Calu3 (cell line): Measurements from ENCODE around the gene E2F1. TPM values are rescaled to one million over a fixed set of nuclear protein-coding genes. Genes with fewer than 3 reads are reported as not detected.

Experiments
- BruUV-seq: library from RNA; stranded (reverse); fragments of 400-500 nt; replicated peaks from 2 replicates; lab custom pipeline; 2021; lab: Mats Ljungman, UMichigan
- CTCF ChIA-PET: fragments of 300-600 bp; sonication (Branson Sonifier 250); formaldehyde crosslinking; loops from one replicate; lab custom pipeline; 2022; ENCODE audit warnings: antibody characterized with exemption; lab: Charles Lee
- DNase-seq: peaks from one replicate; pipeline ENCODE4 v3.0.0; 2022
- H3K27ac Mint-ChIP-seq: one replicate; pipeline ENCODE4 v1.8.0; 2022; ENCODE audit warnings: mixed read lengths; ENCODE audit not compliant: unreplicated experiment
- H3K27me3 Mint-ChIP-seq: one replicate; pipeline ENCODE4 v1.8.0; 2022; ENCODE audit warnings: mixed read lengths; ENCODE audit not compliant: unreplicated experiment
- H3K36me3 Mint-ChIP-seq: one replicate; pipeline ENCODE4 v1.8.0; 2022; ENCODE audit warnings: mild to moderate bottlenecking, moderate library complexity, mixed read lengths; ENCODE audit not compliant: insufficient read depth, unreplicated experiment
- H3K4me1 Mint-ChIP-seq: one replicate; pipeline ENCODE4 v1.8.0; 2022; ENCODE audit warnings: mild to moderate bottlenecking, low read depth, mixed read lengths; ENCODE audit not compliant: unreplicated experiment
- H3K4me3 Mint-ChIP-seq: one replicate; pipeline ENCODE4 v1.8.0; 2022; ENCODE audit warnings: mild to moderate bottlenecking, low read depth, moderate library complexity, mixed read lengths; ENCODE audit not compliant: unreplicated experiment
- H3K9me3 Mint-ChIP-seq: one replicate; pipeline ENCODE4 v1.8.0; 2022; ENCODE audit warnings: low read depth, mixed read lengths; ENCODE audit not compliant: unreplicated experiment
- CTCF ChIP-seq: fragments of 200-600 bp; IDR thresholded peaks from one replicate; pipeline ENCODE4 v1.8.0; 2022; ENCODE audit warnings: antibody characterized with exemption; ENCODE audit not compliant: unreplicated experiment
- intact Hi-C: fragments of 100-400 bp; cut with micrococcal nuclease; formaldehyde crosslinking; loops from one replicate; pipeline ENCODE4 v1.10.0; 2022; ENCODE audit not compliant: unreplicated experiment
- total RNA-seq: library from RNA; stranded (reverse); gene quantifications from 2 replicates; pipeline ENCODE4 v1.2.3, GENCODE V29; 2022

E2F1 gene
- total RNA-seq, 1 experiment from 2014 or later = 62.3 TPM

DNA sequence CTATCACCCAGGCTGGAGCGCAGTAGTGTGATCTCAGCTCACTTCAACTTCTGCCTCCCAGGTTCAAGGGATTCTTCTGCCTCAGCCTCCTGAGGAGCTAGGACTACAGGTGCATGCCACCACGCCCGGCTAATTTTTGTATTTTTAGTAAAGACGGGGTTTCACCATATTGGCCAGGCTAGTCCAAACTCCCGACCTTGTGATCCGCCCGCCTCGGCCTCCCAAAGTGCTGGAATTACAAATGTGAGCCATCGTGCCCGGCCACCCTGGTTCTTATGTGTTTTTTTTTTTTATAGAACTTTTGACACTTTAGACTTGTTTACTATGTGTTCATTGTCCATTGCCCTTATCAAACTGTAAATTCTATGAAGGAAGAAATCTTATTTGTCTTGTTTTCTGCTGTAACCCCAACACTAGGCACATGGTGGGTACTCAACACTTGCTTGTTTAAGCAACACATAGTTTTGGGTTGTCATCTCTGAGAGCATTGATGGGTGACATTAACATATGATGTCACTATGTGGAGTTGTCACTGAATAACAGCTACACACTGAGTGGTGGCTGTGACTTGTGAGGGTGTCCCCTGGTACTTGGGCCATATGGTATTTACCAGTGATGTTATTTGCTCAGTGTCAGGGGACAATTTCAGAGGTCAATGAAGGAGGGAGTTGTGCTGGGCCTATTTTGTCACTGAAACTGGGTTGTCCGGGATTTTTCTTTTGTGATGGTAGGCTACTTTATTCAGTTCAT lies 35.4 kb upstream of the E2F1 start:
- CTCF ChIA-PET = interaction anchor here (0.7 to 1.3 kb wide), 3 partner anchors 10 to 71 kb away, joined by 4 to 10 read pairs (median 6); partner anchors contain the start of gene ZNF341

DNA sequence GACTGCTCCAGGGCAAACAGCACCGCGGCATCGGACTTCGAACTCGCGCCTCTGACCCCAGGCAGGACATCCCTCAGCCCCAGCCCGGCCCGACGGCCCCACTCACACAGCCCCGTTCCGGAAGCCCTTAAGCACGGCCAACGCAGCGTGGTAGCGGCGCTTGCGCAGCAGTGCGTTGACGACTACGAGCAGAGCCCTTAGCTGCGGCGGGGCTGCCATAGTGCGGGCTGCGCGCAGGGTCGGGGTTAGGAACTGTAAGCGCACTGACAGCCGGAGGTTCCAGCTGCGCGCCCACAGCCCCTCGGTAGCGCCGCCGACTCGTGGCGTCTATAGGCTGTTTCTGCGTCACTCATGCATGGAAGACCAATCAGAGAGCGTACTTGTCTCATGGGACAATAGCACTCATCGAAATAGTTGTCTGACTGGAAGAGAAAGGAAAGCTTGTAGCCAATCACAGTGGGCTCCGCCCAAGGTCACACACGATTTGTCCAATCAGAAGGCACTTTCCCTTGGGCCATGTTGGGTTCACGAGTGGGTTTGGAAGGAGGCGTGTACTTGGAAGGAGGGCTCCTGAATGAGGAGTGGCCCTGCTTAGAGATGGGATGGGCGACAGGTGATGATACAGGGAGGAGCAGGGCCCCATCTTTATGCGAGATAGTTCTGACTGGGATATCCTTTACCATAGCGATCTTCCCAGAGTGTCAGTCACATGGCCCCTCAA lies 34.0 kb upstream of the E2F1 start, which contains the start of gene PXMP4:
Gene PXMP4 (minus strand): TSS at position 322 of the 721 bp plus-strand sequence. CDS start 103 bp downstream, at position 219.
- H3K27me3 Mint-ChIP-seq = no peaks in the 10 kb centered on the region
- CTCF ChIA-PET = interaction anchor here (0.9 to 1.3 kb wide), 7 partner anchors 8 to 392 kb away, joined by 3 to 6 read pairs (median 3); partner anchors contain the start of genes ACTL10, EIF2S2 and ZNF341
- peak within 1 kb of the TSS; percentile 62 for H3K4me3 Mint-ChIP-seq
- peaks cover 2% of the 10 kb centered on the region for H3K9me3 Mint-ChIP-seq
- H3K27ac Mint-ChIP-seq = peak within 1 kb of the TSS; percentile 74
- TF ChIP-seq CTCF = no peak
- intact Hi-C loops = no loop called here
- BruUV-seq = no TSS peak
- DNase-seq = peak; percentile 92
- peaks cover 15% of the 10 kb centered on the region for H3K4me1 Mint-ChIP-seq
- H3K36me3 Mint-ChIP-seq = peaks cover 22% of the 10 kb centered on the region

More for the DNA sequence above, 35.4 kb upstream of the E2F1 start:
- Mint-ChIP-seq H3K27me3 (no peaks in the 10 kb centered on the region), H3K27ac (peak overlapping the region; percentile 25), H3K4me1 (peaks cover 15% of the 10 kb centered on the region), H3K9me3 (peaks cover 2% of the 10 kb centered on the region), H3K4me3 (peak overlapping the region; percentile 62), H3K36me3 (peaks cover 22% of the 10 kb centered on the region)
- intact Hi-C loops = no loop called here
- BruUV-seq = no TSS peak
- no peak for TF ChIP-seq CTCF
- no peak for DNase-seq

DNA sequence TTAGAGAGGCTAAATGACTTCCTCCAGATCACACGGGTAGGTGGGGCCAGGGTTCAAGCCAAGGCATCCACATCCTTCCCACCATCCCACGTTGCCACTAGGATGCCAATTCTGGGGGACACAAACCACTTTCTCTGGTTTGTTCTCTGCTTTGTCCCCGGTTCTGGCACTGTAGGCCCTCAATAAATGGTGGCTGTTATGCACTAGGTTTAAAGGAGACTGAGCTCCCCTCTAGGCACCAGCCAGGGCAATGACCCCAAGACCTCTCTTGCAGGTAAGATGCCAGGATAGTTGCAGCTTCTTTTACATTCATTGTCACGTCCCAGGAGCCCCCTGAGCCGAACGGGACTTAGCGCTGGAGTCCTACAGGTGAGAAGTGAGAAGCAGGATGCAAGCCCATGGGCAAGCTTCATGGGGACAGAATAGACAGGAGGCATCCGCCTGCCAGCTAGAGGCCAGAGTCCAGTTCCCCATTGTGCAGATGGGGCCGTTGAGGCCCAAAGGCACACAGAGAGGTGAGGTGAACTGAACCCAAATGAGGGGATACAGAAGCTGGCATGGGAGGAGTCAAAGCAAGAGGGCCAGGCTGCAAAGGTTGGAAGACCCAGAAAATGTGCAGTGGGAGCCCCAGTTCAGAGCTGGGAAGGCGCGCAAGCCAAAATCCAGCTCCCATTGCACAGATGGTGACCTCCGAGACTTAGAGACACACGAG lies 33.2 kb upstream of the E2F1 start:
- peak overlapping the region; percentile 62 for H3K4me3 Mint-ChIP-seq
- H3K9me3 Mint-ChIP-seq = peaks cover 2% of the 10 kb centered on the region

More for the DNA sequence above, 33.2 kb upstream of the E2F1 start:
- BruUV-seq = TSS peak; percentile 64
- Mint-ChIP-seq H3K27ac (peak overlapping the region; percentile 74), H3K36me3 (peaks cover 22% of the 10 kb centered on the region), H3K27me3 (no peaks in the 10 kb centered on the region), H3K4me1 (peaks cover 15% of the 10 kb centered on the region)
- CTCF ChIA-PET = interaction anchor here (0.9 to 1.3 kb wide), 6 partner anchors 9 to 393 kb away, joined by 3 to 5 read pairs (median 3); partner anchors contain the start of genes ACTL10 and EIF2S2
- intact Hi-C loops = no loop called here
- no peak for TF ChIP-seq CTCF
- DNase-seq = no peak
